HCT116 (cell line): ENCODE data around the gene TMEM121. TPM values are rescaled to one million over a fixed set of nuclear protein-coding genes. Genes with fewer than 3 reads are reported as not detected.
"Not testable (repeated sequence)": the region's sequence is repeated elsewhere in the genome, so short reads cannot be mapped to it uniquely, and the experiment has no call there.

Source experiments
- ATAC-seq: fragments of 200-7000 bp; cut with Tn5 transposase; 2 replicates; pipeline ENCODE4 v1.9.1; 2020; ENCODE audit warnings: mild to moderate bottlenecking, moderate library complexity
- BruUV-seq: library from RNA; stranded (reverse); fragments of 400-500 nt; replicated peaks from 2 replicates; lab custom pipeline; 2021; lab: Mats Ljungman, UMichigan
- CTCF ChIA-PET: fragments of 300-600 bp; sonication (Branson Sonifier 250); formaldehyde crosslinking; loops from one replicate; lab custom pipeline; 2021; ENCODE audit warnings: antibody characterized with exemption; lab: Charles Lee
- POLR2A ChIA-PET: fragments of 300-600, 350-600 bp; sonication (Branson Sonifier 250); formaldehyde crosslinking; loops from one replicate; lab custom pipeline; 2021; ENCODE audit warnings: antibody characterized with exemption; lab: Charles Lee
- RAD21 ChIA-PET, 2 experiments: fragments of 300-600 bp; sonication (Branson Sonifier 250); formaldehyde crosslinking; loops; one replicate each; lab custom pipeline; 2023; ENCODE audit warnings: low total read pairs in 2 of 2; ENCODE audit not compliant: uncharacterized antibody in 2 of 2, unreplicated experiment in 2 of 2, low non-redundant PET in 1 of 2; lab: Charles Lee
- DNase-seq: peaks from one replicate; pipeline ENCODE4 v3.0.0-alpha.2; 2010; ENCODE audit warnings: low read depth, low spot score
- H2AFZ ChIP-seq: fragments of 200-600 bp; shearing (Covaris generic), sonication (generic); 2 replicates; pipeline ENCODE4 v1.6.1; 2017; ENCODE audit warnings: low read depth, mixed run types, mixed read lengths, antibody characterized with exemption, low read length; ENCODE audit not compliant: poor library complexity, severe bottlenecking
- H3K27ac ChIP-seq: 2 replicates; pipeline ENCODE4 v1.5.1; 2012; ENCODE audit warnings: low read depth, low read length
- H3K27me3 ChIP-seq: fragments of 200-600 bp; sonication (generic); 2 replicates; pipeline ENCODE4 v1.6.1; 2016; ENCODE audit warnings: mixed run types, low read length, mixed read lengths; ENCODE audit not compliant: insufficient read depth
- H3K36me3 ChIP-seq, 2 experiments: fragments of 200-500 bp in 1 of 2; fragments of 200-600 bp in 1 of 2; sonication (Bioruptor generic) in 1 of 2; sonication (generic) in 1 of 2; 2 replicates each; pipeline versions ENCODE4 v1.5.1 to v1.6.1; 2014 to 2016; ENCODE audit warnings: low read length in 2 of 2, inconsistent platforms in 1 of 2, mixed read lengths in 1 of 2, mixed run types in 1 of 2; ENCODE audit not compliant: insufficient read depth in 2 of 2, control insufficient read depth in 1 of 2
- H3K4me1 ChIP-seq, 2 experiments: fragments of 200-600 bp in 1 of 2; sonication (generic) in 1 of 2; 2 replicates each; pipeline versions ENCODE4 v1.5.1 to v1.6.1; 2012 to 2017; ENCODE audit warnings: low read length in 2 of 2, inconsistent platforms in 1 of 2, mild to moderate bottlenecking in 1 of 2, mixed read lengths in 1 of 2, mixed run types in 1 of 2, moderate library complexity in 1 of 2; ENCODE audit not compliant: insufficient read depth in 2 of 2, control insufficient read depth in 1 of 2
- H3K4me2 ChIP-seq: fragments of 200-600 bp; sonication (generic); 2 replicates; pipeline ENCODE4 v1.6.1; 2017; ENCODE audit warnings: mixed run types, low read length, mixed read lengths
- H3K4me3 ChIP-seq, 2 experiments: fragments of 200-600 bp in 1 of 2; sonication (generic) in 1 of 2; replicated peaks in 1 of 2; 2 replicates each; pipeline ENCODE4 v1.5.1; 2011 to 2016; ENCODE audit warnings: low read length in 2 of 2, control low read depth in 1 of 2, low read depth in 1 of 2, mild to moderate bottlenecking in 1 of 2, mixed read lengths in 1 of 2, mixed run types in 1 of 2
- H3K79me2 ChIP-seq: fragments of 200-600 bp; sonication (generic); 2 replicates; pipeline ENCODE4 v1.6.1; 2017; ENCODE audit warnings: mild to moderate bottlenecking, mixed run types, low read length, moderate library complexity, mixed read lengths; ENCODE audit not compliant: insufficient read depth
- H3K9ac ChIP-seq: fragments of 200-600 bp; sonication (generic); 2 replicates; pipeline ENCODE4 v1.6.1; 2016; ENCODE audit warnings: low read length, mixed read lengths
- H3K9me2 ChIP-seq: fragments of 200-600 bp; sonication (generic), shearing (Covaris generic); 2 replicates; pipeline ENCODE4 v1.6.1; 2017; ENCODE audit warnings: mixed run types, mild to moderate bottlenecking, moderate library complexity; ENCODE audit not compliant: insufficient read depth
- H3K9me3 ChIP-seq, 2 experiments: fragments of 200-500 bp in 1 of 2; fragments of 200-600 bp in 1 of 2; sonication (Bioruptor generic) in 1 of 2; sonication (generic) in 1 of 2; 2 replicates each; pipeline ENCODE4 v1.6.1; 2014 to 2017; ENCODE audit warnings: low read length in 2 of 2, mixed read lengths in 2 of 2, inconsistent platforms in 1 of 2, low read depth in 1 of 2, mild to moderate bottlenecking in 1 of 2, mixed run types in 1 of 2, moderate library complexity in 1 of 2; ENCODE audit not compliant: control insufficient read depth in 1 of 2, insufficient read depth in 1 of 2
- H4K20me1 ChIP-seq: fragments of 200-600 bp; sonication (generic), shearing (Covaris generic); 2 replicates; pipeline ENCODE4 v1.6.1; 2017; ENCODE audit warnings: mixed run types, mild to moderate bottlenecking, moderate library complexity; ENCODE audit not compliant: insufficient read depth
- intact Hi-C: fragments of 100-400 bp; cut with micrococcal nuclease; formaldehyde crosslinking; loops from 2 replicates; pipeline ENCODE4 v1.10.0; 2022
- total RNA-seq: library from RNA; stranded (reverse); gene quantifications from one replicate; pipeline ENCODE4 v1.2.1, GENCODE V29; 2021; ENCODE audit not compliant: unreplicated experiment

TMEM121 gene
- total RNA-seq, 1 experiment from 2014 or later, result 5.5 TPM

DNA sequence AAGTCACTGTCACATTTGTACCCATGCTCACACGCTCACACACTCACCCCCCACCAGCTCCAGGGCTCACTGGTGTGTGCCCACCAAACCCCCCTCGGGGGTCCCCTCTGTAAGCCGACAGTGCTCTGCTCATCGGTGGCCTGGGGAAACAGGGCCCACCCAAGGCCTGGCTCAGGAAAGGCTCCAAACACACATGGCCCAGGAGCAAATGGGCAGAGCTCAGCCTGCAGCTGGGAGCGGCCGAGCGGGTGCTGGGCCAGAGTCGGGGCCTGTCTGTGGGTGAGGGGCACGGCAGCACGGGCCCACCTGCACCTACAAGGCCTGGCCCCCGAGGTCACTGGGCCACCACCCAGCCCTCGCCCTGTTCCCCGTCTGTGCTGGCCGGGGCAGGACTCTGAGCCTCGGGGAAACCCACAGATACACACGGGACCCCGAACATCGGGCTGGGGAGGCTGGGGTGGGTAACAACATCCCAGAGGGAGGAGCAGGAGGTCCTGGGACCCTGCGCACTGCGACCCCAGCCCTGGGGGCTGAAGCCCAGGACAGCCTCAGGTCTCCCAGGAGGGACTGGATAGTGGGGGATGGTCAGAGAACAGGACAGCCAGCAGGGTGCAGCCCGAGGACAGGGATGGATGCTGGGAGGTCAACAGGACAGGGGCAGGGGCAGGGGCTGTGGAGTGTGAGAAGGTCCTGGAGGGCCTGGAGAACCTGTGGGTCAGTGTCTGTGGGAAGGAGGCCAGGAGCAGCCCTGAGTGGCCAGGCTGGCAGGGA is 45.0 kb downstream of the TMEM121 start:
- H3K4me3 ChIP-seq, H3K36me3 ChIP-seq, DNase-seq, H3K9ac ChIP-seq, H3K27me3 ChIP-seq, H4K20me1 ChIP-seq, H2AFZ ChIP-seq, CTCF ChIA-PET, ATAC-seq, H3K27ac ChIP-seq, POLR2A ChIA-PET, H3K4me2 ChIP-seq, H3K9me3 ChIP-seq, BruUV-seq, H3K79me2 ChIP-seq, intact Hi-C loops, H3K9me2 ChIP-seq, RAD21 ChIA-PET: not testable (repeated sequence)
- peaks cover 0 to 10% of the 10 kb centered on the region in 2 experiments; a peak in 1 of 4 replicates for H3K4me1 ChIP-seq

DNA sequence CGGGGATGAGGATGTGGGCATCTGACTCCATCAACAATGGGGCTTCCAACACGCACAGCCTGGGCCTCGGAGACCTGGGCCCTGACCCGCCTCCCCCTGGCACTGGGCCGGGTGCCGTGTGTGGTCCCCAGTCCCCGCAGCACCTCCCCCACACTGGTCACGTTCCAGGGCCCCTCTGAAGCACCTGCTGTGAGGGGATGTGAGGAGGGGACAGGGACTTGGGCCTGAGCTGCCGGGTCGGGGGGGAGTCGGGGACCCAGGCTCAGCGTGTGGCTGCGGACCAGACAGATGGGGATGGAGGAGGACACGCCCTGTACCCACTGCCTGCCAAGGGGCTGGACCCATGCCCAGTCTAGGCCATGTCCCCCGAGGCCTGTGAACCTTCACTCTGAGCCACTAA is 45.7 kb downstream of the TMEM121 start:
- ATAC-seq, H3K9ac ChIP-seq, H3K4me2 ChIP-seq, H3K9me2 ChIP-seq, H3K36me3 ChIP-seq, H3K27ac ChIP-seq, RAD21 ChIA-PET, H3K9me3 ChIP-seq, H3K79me2 ChIP-seq, BruUV-seq, DNase-seq, intact Hi-C loops, H2AFZ ChIP-seq, POLR2A ChIA-PET, H3K4me3 ChIP-seq, H4K20me1 ChIP-seq, CTCF ChIA-PET, H3K27me3 ChIP-seq: not testable (repeated sequence)
- peaks cover 0 to 10% of the 10 kb centered on the region in 2 experiments; a peak in 1 of 4 replicates for H3K4me1 ChIP-seq

DNA sequence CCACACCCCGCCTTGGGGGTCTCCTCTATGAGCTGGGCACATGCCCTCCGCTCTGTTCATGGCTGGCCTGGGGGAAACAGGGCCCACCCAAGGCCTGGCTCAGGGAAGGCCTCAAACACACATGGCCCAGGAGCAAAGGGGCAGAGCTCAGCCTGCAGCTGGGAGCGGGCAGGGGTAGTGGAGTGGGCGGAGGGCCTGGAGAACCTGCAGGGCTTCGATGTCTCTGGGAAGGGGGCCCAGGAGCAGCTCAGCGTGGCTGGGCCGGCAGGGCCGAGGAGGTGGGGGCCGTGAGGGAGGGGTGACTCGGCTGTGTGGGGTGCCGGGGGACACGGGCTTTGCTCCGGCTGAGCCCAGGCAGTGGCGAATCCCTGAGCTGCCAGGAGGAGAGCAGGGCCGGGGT is 47.5 kb downstream of the TMEM121 start:
- DNase-seq, H2AFZ ChIP-seq, H3K9ac ChIP-seq, H3K4me2 ChIP-seq, H3K4me3 ChIP-seq, POLR2A ChIA-PET, RAD21 ChIA-PET, H4K20me1 ChIP-seq, BruUV-seq, H3K27ac ChIP-seq, H3K27me3 ChIP-seq, H3K36me3 ChIP-seq, intact Hi-C loops, CTCF ChIA-PET, H3K9me2 ChIP-seq, ATAC-seq, H3K79me2 ChIP-seq, H3K9me3 ChIP-seq, H3K4me1 ChIP-seq: not testable (repeated sequence)

DNA sequence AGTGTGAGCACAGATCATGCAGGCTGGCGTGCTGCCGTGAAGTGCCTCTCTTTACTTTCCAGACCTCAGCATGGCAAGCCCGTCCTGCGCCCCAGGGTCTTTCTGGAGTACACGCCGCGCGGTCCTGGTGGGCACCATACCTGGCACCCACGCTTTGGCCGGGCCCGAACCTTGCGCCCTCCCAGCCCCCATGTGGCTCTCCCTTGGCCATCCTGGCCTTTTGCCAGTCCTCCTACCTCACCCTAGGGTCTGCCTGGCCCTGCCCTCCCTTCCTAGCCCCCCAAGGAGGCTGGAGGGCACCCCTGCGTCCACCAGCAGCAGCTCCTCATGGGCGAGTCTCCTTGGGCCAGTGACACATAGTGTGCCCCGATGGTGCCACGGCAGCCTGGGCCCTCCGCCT is 48.0 kb downstream of the TMEM121 start:
- BruUV-seq, H2AFZ ChIP-seq, H3K9me2 ChIP-seq, H3K27me3 ChIP-seq, H3K27ac ChIP-seq, H3K9me3 ChIP-seq, H3K79me2 ChIP-seq, POLR2A ChIA-PET, H3K4me2 ChIP-seq, H3K36me3 ChIP-seq, DNase-seq, H3K4me1 ChIP-seq, H4K20me1 ChIP-seq, H3K9ac ChIP-seq, intact Hi-C loops, CTCF ChIA-PET, H3K4me3 ChIP-seq, RAD21 ChIA-PET: not testable (repeated sequence)
- peak; percentile 7; the same call in 1 of the 2 replicates for ATAC-seq
